Measurements from ENCODE around the gene FBXO48. TPM values are rescaled to one million over a fixed set of nuclear protein-coding genes. Genes with fewer than 3 reads are reported as not detected.

The FBXO48 gene
- total and polyA plus RNA-seq, 9 donors, result 0.71 to 1.7 (median 1.2) TPM

GRCh38 chr2:68414876-68415275 is 52.2 kb downstream of the FBXO48 start:
- no peaks in the 10 kb centered on the region for H3K4me1 ChIP-seq (ENCODE audit: control insufficient read depth, insufficient read depth, low read length)
- H3K27ac ChIP-seq (ENCODE audit: low read length), result no peak overlapping the region
- no peaks in the 10 kb centered on the region for H3K36me3 ChIP-seq (ENCODE audit: control insufficient read depth, insufficient read depth, low read length)
- DNase-seq, result no peak
- no peak overlapping the region for H3K4me3 ChIP-seq (ENCODE audit: low read length)
- no peaks in the 10 kb centered on the region for H3K9me3 ChIP-seq (replicated peaks; ENCODE audit: control insufficient read depth, low read depth, low read length)
- 51% methylated on average over 2 of the region's 3 CpGs for WGBS (ENCODE audit: insufficient coverage)
- H3K27me3 ChIP-seq (ENCODE audit: control insufficient read depth, insufficient read depth, low read length), result no peaks in the 10 kb centered on the region

GRCh38 chr2:68414452-68414851 is 52.6 kb downstream of the FBXO48 start:
- DNase-seq, result no peak
- H3K27ac ChIP-seq (ENCODE audit: low read length), result no peak overlapping the region
- no peaks in the 10 kb centered on the region for H3K9me3 ChIP-seq (replicated peaks; ENCODE audit: control insufficient read depth, low read depth, low read length)
- no peaks in the 10 kb centered on the region for H3K27me3 ChIP-seq (ENCODE audit: control insufficient read depth, insufficient read depth, low read length)
- H3K4me3 ChIP-seq (ENCODE audit: low read length), result no peak overlapping the region
- no peaks in the 10 kb centered on the region for H3K4me1 ChIP-seq (ENCODE audit: control insufficient read depth, insufficient read depth, low read length)
- no peaks in the 10 kb centered on the region for H3K36me3 ChIP-seq (ENCODE audit: control insufficient read depth, insufficient read depth, low read length)

GRCh38 chr2:68413466-68413865 is 53.6 kb downstream of the FBXO48 start:
- Histone ChIP-seq H3K36me3 (ENCODE audit: control insufficient read depth, insufficient read depth, low read length) (no peaks in the 10 kb centered on the region), H3K27me3 (ENCODE audit: control insufficient read depth, insufficient read depth, low read length) (no peaks in the 10 kb centered on the region), H3K4me3 (ENCODE audit: low read length) (no peak overlapping the region), H3K4me1 (ENCODE audit: control insufficient read depth, insufficient read depth, low read length) (no peaks in the 10 kb centered on the region), H3K27ac (ENCODE audit: low read length) (no peak overlapping the region), H3K9me3 (replicated peaks; ENCODE audit: control insufficient read depth, low read depth, low read length) (no peaks in the 10 kb centered on the region)
- 88% methylated on average over 2 of the region's 2 CpGs for WGBS (ENCODE audit: insufficient coverage)
- DNase-seq, result no peak

GRCh38 chr2:68412127-68412819 is 54.8 kb downstream of the FBXO48 start:
- H3K4me1 ChIP-seq (ENCODE audit: control insufficient read depth, insufficient read depth, low read length), result no peaks in the 10 kb centered on the region
- H3K27me3 ChIP-seq (ENCODE audit: control insufficient read depth, insufficient read depth, low read length), result no peaks in the 10 kb centered on the region
- H3K36me3 ChIP-seq (ENCODE audit: control insufficient read depth, insufficient read depth, low read length), result no peaks in the 10 kb centered on the region
- H3K4me3 ChIP-seq (ENCODE audit: low read length), result no peak overlapping the region
- WGBS (ENCODE audit: insufficient coverage), result 57% methylated on average over 1 of the region's 4 CpGs
- H3K27ac ChIP-seq (ENCODE audit: low read length), result no peak overlapping the region
- no peaks in the 10 kb centered on the region for H3K9me3 ChIP-seq (replicated peaks; ENCODE audit: control insufficient read depth, low read depth, low read length)
- no peak for DNase-seq

GRCh38 chr2:68411397-68412126 is 55.5 kb downstream of the FBXO48 start:
- H3K36me3 ChIP-seq (ENCODE audit: control insufficient read depth, insufficient read depth, low read length), result no peaks in the 10 kb centered on the region
- no peaks in the 10 kb centered on the region for H3K9me3 ChIP-seq (replicated peaks; ENCODE audit: control insufficient read depth, low read depth, low read length)
- H3K27me3 ChIP-seq (ENCODE audit: control insufficient read depth, insufficient read depth, low read length), result no peaks in the 10 kb centered on the region
- H3K4me3 ChIP-seq (ENCODE audit: low read length), result no peak overlapping the region
- no CpG with 5 or more reads among the region's 4 CpGs for WGBS (ENCODE audit: insufficient coverage)
- H3K4me1 ChIP-seq (ENCODE audit: control insufficient read depth, insufficient read depth, low read length), result no peaks in the 10 kb centered on the region
- no peak for DNase-seq
- no peak overlapping the region for H3K27ac ChIP-seq (ENCODE audit: low read length)

Other genes starting within 250 kb of the FBXO48 start
- gene PPP3R1, start 214.8 kb downstream of the FBXO48 start, total RNA-seq, result 16.7 TPM
- 10 to 100 TPM; 38.1 to 53.3 (median 46.5) TPM for gene PPP3R1, start 214.8 kb downstream of the FBXO48 start, polyA plus RNA-seq (ENCODE audit: insufficient read depth in 1 of 8, insufficient read length in 8 of 8, low replicate concordance in 1 of 8)
- gene CNRIP1, start 147.3 kb downstream of the FBXO48 start, total RNA-seq, result 21.1 TPM
- 10 to 100 TPM; 21.5 to 34.7 (median 24.8) TPM for gene CNRIP1, start 147.3 kb downstream of the FBXO48 start, polyA plus RNA-seq (ENCODE audit: insufficient read depth in 1 of 8, insufficient read length in 8 of 8, low replicate concordance in 1 of 8)
- gene PLEK, start 102.0 kb downstream of the FBXO48 start, total RNA-seq, result 4.4 TPM
- 1 to 10 TPM; 4.8 to 7.6 (median 5.4) TPM for gene PLEK, start 102.0 kb downstream of the FBXO48 start, polyA plus RNA-seq (ENCODE audit: insufficient read depth in 1 of 8, insufficient read length in 8 of 8, low replicate concordance in 1 of 8)
- gene APLF, start 291 bp upstream of the FBXO48 start, total RNA-seq, result 5.5 TPM
- 1 to 10 TPM; 1.1 to 2.1 (median 1.4) TPM for gene APLF, start 291 bp upstream of the FBXO48 start, polyA plus RNA-seq (ENCODE audit: insufficient read depth in 1 of 8, insufficient read length in 8 of 8, low replicate concordance in 1 of 8)
- 1.2 TPM for gene PROKR1, start 176.3 kb upstream of the FBXO48 start, total RNA-seq
- 1 to 10 TPM in 7 of 8 donors, under 1 TPM in 1; 0.79 to 4.8 (median 2.5) TPM for gene PROKR1, start 176.3 kb upstream of the FBXO48 start, polyA plus RNA-seq (ENCODE audit: insufficient read depth in 1 of 8, insufficient read length in 8 of 8, low replicate concordance in 1 of 8)

Measured in muscle of leg (tissue), 11 donors.